Stimulated activated naive CD8-positive, alpha-beta T cell treated with anti-CD3 and anti-CD28 coated beads, Interleukin-15, amount 100 ng/mL, for 72 hours (primary cell): ENCODE data around the gene HOXD13.
A peak's percentile ranks its signal among the peaks of the same experiment; 100 is the strongest.

ENCODE experiments used
- ATAC-seq: fragments of 150-1000 bp; cut with Tn5 transposase; 2 replicates; pipeline ENCODE4 v1.10.0; 2021; ENCODE audit warnings: mild to moderate bottlenecking, moderate library complexity
- DNase-seq, 2 donors: peaks; one replicate each; pipeline ENCODE4 v3.0.0; 2021 to 2022
- H3K27ac Mint-ChIP-seq, 2 donors: one replicate each; pipeline ENCODE4 v1.8.0; 2022; ENCODE audit warnings: mild to moderate bottlenecking in 2 of 2, mixed read lengths in 2 of 2, moderate library complexity in 2 of 2
- H3K27me3 Mint-ChIP-seq: one replicate; pipeline ENCODE4 v1.8.0; 2022; ENCODE audit warnings: mixed read lengths
- H3K4me1 Mint-ChIP-seq: one replicate; pipeline ENCODE4 v1.8.0; 2022; ENCODE audit warnings: mild to moderate bottlenecking, mixed read lengths
- H3K4me3 Mint-ChIP-seq, 2 donors: one replicate each; pipeline ENCODE4 v1.8.0; 2022; ENCODE audit warnings: mild to moderate bottlenecking in 2 of 2, mixed read lengths in 2 of 2, moderate library complexity in 1 of 2
- H3K9me3 Mint-ChIP-seq, 2 donors: one replicate each; pipeline ENCODE4 v1.8.0; 2022; ENCODE audit warnings: mixed read lengths in 2 of 2

HOXD13 gene

GRCh38 chr2:176115883-176116813 lies 23.6 kb downstream of the HOXD13 start, which contains the start of gene HOXD10:
Gene HOXD10 (plus strand): TSS chr2:176116778. CDS start chr2:176116834, 56 bp downstream.
- Mint-ChIP-seq H3K4me3 (no peak within 1 kb of the TSS), H3K27ac (peak within 1 kb of the TSS in 1 of 2 donors; percentile 63), H3K27me3 (peaks cover 97% of the 10 kb centered on the region), H3K9me3 (peaks cover 8 to 11% of the 10 kb centered on the region in 2 donors), H3K4me1 (peaks cover 18% of the 10 kb centered on the region)
- DNase-seq (no peak), ATAC-seq (no peak)

DNA sequence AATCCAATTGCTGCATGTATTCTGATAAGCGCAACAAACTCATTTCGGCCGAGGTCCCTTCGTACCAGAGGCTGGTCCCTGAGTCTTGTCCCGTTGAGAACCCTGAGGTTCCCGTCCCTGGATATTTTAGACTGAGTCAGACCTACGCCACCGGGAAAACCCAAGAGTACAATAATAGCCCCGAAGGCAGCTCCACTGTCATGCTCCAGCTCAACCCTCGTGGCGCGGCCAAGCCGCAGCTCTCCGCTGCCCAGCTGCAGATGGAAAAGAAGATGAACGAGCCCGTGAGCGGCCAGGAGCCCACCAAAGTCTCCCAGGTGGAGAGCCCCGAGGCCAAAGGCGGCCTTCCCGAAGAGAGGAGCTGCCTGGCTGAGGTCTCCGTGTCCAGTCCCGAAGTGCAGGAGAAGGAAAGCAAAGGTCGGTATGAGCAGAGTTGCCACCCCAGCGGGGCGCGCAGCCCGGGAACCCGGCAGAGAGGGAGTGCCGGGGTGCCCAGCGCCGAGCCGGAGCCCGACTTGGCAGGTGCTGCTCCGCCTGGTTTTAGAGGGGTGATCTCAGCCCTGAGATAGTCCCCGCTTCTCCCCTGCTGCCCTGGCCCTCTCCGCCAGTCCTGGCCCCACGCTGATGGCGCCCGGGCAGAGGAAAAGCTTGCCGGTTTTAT lies 24.8 kb downstream of the HOXD13 start:
- peaks cover 19% of the 10 kb centered on the region for H3K4me1 Mint-ChIP-seq
- ATAC-seq = no peak
- H3K27me3 Mint-ChIP-seq = peaks cover 96% of the 10 kb centered on the region
- peaks cover 8 to 11% of the 10 kb centered on the region in 2 donors for H3K9me3 Mint-ChIP-seq
- no peak overlapping the region for H3K27ac Mint-ChIP-seq
- no peak overlapping the region for H3K4me3 Mint-ChIP-seq
- DNase-seq = no peak

DNA sequence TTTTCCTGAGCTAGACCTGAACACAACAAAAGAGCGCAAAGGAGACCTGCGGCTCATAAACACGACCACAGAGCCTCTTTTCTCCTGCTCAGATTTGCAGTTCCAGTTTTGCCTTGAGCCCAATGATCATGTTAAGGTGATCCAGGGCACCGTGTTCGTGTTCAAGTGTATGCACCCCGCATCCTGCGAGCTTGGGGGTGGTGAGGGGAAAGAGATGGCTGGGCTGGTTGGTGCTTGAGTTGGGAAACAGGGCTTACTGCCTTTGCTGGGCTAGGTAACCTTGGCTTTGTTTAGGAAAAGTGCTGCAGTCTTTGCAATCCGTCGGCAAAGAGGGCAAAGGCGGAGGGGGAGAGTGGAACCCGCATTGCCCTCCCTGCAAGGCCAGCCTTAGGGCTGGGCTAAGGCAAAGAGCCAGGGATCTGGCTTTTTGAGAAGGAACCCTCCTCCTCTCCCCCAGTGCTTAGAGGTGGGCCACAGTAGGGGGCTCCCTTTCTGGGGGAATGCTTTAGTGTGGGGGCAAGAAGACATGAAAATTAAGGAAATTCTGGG lies 25.4 kb downstream of the HOXD13 start:
- H3K9me3 Mint-ChIP-seq = peaks cover 8 to 11% of the 10 kb centered on the region in 2 donors

DNA sequence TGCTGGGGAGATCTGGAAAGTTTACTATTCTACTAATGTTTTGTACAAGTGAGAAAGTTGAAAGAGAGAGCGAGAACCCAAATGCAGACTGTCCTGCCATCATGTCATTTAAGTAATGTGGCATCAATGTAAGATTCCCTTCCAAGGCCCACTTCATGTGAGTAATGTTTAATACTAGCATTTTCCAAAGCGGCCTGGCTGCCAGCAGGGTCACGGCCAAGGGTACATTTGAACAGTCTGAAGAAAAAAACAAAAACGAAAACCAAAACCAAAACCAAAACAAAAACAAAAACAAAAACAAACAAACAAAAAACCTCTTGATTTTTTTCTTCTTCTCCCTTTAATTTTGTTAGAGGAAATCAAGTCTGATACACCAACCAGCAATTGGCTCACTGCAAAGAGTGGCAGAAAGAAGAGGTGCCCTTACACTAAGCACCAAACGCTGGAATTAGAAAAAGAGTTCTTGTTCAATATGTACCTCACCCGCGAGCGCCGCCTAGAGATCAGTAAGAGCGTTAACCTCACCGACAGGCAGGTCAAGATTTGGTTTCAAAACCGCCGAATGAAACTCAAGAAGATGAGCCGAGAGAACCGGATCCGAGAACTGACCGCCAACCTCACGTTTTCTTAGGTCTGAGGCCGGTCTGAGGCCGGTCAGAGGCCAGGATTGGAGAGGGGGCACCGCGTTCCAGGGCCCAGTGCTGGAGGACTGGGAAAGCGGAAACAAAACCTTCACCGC lies 26.2 kb downstream of the HOXD13 start:
- Mint-ChIP-seq H3K27me3 (peaks cover 96% of the 10 kb centered on the region), H3K4me3 (peak overlapping the region in 1 of 2 donors; percentile 0), H3K4me1 (peaks cover 26% of the 10 kb centered on the region), H3K27ac (no peak overlapping the region), H3K9me3 (peaks cover 8 to 11% of the 10 kb centered on the region in 2 donors)
- DNase-seq = no peak
- ATAC-seq = no peak

More for the DNA sequence above, 25.4 kb downstream of the HOXD13 start:
- DNase-seq (no peak), ATAC-seq (no peak)
- no peak overlapping the region for H3K27ac Mint-ChIP-seq
- peaks cover 96% of the 10 kb centered on the region for H3K27me3 Mint-ChIP-seq
- H3K4me1 Mint-ChIP-seq = peaks cover 19% of the 10 kb centered on the region
- no peak overlapping the region for H3K4me3 Mint-ChIP-seq

DNA sequence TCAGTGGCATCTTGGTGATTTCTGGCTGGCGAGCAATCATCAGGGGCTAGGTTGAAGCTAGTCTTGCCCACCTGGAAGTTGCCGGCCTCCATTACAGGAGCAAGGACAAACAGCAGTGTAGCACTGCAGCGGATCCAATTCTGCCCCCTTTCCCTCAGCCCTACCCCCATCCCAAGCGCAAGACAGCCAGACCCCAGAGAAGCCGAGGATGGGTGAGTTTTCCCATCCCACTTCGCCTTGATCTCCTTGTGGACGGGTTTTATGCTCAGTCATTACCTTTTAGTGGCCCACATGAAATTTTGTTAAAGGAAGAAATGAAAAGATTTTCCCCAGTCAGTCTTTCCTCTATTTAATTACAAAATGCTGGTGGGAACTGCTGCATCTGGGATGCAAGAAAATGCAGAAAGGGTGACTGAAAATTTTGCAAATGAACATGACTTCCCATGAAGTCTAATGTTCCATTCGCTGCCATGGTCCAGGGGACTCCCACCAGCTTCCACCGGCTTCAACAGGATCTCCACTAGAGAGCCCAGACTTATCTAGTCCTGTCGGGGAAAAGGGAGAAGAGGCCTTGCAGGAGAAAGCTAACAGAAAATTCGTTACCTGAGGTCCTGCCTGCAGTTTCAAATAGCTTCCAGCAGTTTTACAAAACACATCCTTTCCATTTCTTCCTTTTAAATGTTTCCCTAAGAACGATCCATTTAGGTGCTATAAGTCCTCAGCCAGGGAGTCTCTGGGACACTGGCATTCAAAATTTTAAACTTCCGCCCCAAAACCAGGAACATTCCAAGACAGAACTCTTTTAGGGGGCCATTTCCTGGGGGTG lies 28.1 kb downstream of the HOXD13 start:
- Mint-ChIP-seq H3K27me3 (peaks cover 99% of the 10 kb centered on the region), H3K4me3 (no peak overlapping the region), H3K4me1 (peaks cover 33% of the 10 kb centered on the region), H3K9me3 (peaks cover 8 to 11% of the 10 kb centered on the region in 2 donors), H3K27ac (no peak overlapping the region)
- no peak for DNase-seq
- ATAC-seq = no peak

DNA sequence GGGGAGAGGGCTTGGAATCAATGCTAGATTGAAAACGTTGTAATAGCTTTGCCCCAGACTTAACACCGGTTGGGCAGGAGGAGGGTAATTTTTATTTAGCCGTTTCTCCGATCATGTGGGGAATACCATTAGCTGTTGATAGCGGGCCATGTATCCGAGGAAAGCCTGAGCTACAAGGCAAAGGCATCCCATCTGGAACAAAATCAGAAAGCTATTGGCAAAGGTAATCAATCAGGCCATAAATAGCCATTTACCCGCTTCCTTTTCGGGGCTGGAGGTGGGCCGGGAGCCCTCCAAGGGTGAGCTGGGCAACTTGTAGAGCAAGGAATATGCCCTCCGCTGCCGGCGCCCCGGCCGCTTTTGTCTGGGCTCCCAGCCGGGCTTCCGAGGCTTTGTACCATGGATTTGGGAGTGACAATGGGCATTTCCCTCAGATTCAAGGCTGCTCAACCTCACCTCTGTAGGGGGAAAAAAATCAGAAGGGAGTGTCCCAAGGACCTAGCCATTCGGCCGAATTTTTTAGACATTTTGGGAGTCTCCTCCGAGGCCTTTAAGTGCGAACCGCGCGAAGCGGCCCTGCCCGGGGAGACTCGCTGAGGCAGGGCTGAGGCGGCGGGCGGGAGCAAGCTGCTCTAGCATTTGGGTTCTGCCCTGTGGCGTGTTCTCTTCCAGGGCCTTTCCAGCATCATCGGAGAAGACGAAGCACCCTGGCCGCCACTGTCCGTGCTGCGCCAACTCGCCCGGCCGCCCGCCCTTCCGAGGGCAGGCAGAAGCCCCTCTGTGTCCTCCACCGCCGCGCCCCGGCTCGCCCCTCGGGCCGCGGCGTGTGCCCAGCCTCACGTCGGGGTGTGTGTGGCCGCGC lies 28.9 kb downstream of the HOXD13 start:
- no peak for ATAC-seq
- H3K27ac Mint-ChIP-seq = no peak overlapping the region
- peaks cover 99% of the 10 kb centered on the region for H3K27me3 Mint-ChIP-seq
- peak in 1 of 2 donors; percentile 7 for DNase-seq
- peaks cover 33% of the 10 kb centered on the region for H3K4me1 Mint-ChIP-seq
- H3K9me3 Mint-ChIP-seq = peaks cover 8 to 11% of the 10 kb centered on the region in 2 donors
- H3K4me3 Mint-ChIP-seq = peak overlapping the region in 1 of 2 donors; percentile 39

GRCh38 chr2:176122052-176122682 lies 29.6 kb downstream of the HOXD13 start:
- Mint-ChIP-seq H3K9me3 (peaks cover 3 to 8% of the 10 kb centered on the region in 2 donors), H3K27me3 (peaks cover 99% of the 10 kb centered on the region), H3K4me3 (peak overlapping the region; percentile 68 to 80), H3K27ac (no peak overlapping the region), H3K4me1 (peaks cover 33% of the 10 kb centered on the region)
- DNase-seq (no peak), ATAC-seq (peak; percentile 19)

DNA sequence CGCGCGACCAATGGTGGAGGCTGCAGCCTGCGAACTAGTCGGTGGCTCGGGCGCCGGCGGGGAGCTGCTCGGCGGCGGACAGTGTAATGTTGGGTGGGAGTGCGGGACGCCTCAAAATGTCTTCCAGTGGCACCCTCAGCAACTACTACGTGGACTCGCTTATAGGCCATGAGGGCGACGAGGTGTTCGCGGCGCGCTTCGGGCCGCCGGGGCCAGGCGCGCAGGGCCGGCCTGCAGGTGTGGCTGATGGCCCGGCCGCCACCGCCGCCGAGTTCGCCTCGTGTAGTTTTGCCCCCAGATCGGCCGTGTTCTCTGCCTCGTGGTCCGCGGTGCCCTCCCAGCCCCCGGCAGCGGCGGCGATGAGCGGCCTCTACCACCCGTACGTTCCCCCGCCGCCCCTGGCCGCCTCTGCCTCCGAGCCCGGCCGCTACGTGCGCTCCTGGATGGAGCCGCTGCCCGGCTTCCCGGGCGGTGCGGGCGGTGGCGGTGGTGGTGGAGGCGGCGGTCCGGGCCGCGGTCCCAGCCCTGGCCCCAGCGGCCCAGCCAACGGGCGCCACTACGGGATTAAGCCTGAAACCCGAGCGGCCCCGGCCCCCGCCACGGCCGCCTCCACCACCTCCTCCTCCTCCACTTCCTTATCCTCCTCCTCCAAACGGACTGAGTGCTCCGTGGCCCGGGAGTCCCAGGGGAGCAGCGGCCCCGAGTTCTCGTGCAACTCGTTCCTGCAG lies 30.3 kb downstream of the HOXD13 start, which contains the start of gene HOXD9:
HOXD9 (plus strand) TSS at position 37 of the 728 bp plus-strand sequence; CDS start at position 87, 50 bp downstream.
- H3K9me3 Mint-ChIP-seq = peaks cover 0 to 8% of the 10 kb centered on the region in 2 donors
- H3K27ac Mint-ChIP-seq = no peak within 1 kb of the TSS
- peak within 1 kb of the TSS; percentile 68 to 80 for H3K4me3 Mint-ChIP-seq
- peaks cover 38% of the 10 kb centered on the region for H3K4me1 Mint-ChIP-seq
- peak in 1 of 2 donors; percentile 29 for DNase-seq
- peaks cover 99% of the 10 kb centered on the region for H3K27me3 Mint-ChIP-seq
- peak; percentile 50 for ATAC-seq

GRCh38 chr2:176123411-176124109 lies 31.0 kb downstream of the HOXD13 start:
- Mint-ChIP-seq H3K27me3 (peaks cover 99% of the 10 kb centered on the region), H3K9me3 (peaks cover 0 to 5% of the 10 kb centered on the region in 2 donors), H3K4me3 (peak overlapping the region; percentile 18 to 67), H3K4me1 (peaks cover 38% of the 10 kb centered on the region), H3K27ac (no peak overlapping the region)
- no peak for DNase-seq
- no peak for ATAC-seq

DNA sequence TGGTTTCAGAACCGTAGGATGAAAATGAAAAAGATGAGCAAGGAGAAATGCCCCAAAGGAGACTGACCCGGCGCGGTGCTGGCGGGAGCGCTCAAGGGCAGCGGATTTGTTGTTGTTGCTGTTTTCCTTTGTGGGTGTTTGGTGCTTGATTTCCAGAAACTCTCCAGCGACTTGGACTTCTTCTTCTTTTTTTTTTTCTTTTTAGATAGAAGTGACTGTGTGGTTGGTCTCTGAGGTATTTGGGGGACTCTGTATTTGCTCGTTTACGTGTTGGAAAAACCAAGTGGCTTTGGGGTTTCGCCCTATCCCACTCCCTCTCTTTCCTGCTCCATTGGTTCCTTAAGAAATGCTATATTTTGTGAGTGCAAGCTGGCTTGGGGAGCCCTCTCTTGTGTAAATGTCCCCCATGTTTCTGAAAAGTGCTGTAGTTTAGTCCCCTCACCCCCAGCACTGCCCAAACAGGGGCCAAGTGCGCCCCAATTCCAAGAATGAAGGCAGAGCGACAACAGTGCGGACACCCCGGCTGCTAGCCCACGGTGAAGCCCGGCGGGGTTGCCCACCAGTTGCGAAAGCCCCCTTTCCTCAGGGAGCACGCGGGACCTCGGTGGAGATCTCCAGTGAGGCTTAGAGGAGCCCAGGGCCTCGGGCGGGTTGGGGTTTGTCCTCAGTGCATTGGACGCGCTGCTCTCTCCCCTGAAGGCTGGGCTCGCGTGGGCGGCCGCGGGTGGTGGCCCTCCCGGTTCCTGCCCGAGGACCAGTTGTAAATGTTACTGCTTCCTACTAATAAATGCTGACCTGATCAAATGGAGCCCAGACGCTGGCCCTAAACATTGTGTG lies 31.8 kb downstream of the HOXD13 start:
- H3K27me3 Mint-ChIP-seq = peaks cover 99% of the 10 kb centered on the region

GRCh38 chr2:176124947-176125771 lies 32.6 kb downstream of the HOXD13 start:
- Mint-ChIP-seq H3K9me3 (no peaks in the 10 kb centered on the region), H3K27me3 (peaks cover 96% of the 10 kb centered on the region), H3K27ac (no peak overlapping the region), H3K4me1 (peaks cover 40% of the 10 kb centered on the region), H3K4me3 (no peak overlapping the region)
- no peak for ATAC-seq
- peak in 1 of 2 donors; percentile 7 for DNase-seq

More for the DNA sequence above, 31.8 kb downstream of the HOXD13 start:
- Mint-ChIP-seq H3K4me1 (peaks cover 39% of the 10 kb centered on the region), H3K4me3 (no peak overlapping the region), H3K9me3 (no peaks in the 10 kb centered on the region), H3K27ac (no peak overlapping the region)
- DNase-seq (peak in 1 of 2 donors; percentile 7), ATAC-seq (no peak)
